Measurements from ENCODE around the gene XRCC3. TPM values are rescaled to one million over a fixed set of nuclear protein-coding genes. Genes with fewer than 3 reads are reported as not detected.

Gene XRCC3
- total and polyA plus RNA-seq, 4 donors: 1.7 to 14.1 (median 2.8) TPM

DNA sequence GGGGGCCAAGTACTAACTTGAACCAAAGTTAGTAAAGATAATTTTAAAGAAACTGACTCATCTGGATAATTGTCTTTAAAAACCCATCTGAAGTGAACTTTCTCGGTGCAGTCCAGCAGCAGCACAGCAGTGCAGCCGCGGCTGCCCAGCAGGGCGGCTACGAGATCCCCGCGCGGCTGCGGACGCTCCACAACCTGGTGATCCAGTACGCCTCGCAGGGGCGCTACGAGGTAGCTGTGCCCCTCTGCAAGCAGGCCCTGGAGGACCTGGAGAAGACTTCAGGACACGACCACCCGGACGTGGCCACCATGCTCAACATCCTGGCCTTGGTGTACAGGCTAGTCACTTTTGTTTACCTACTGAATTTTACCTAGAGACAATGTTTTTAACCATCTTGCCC, 52.7 kb downstream of the XRCC3 start:
- no peak for DNase-seq (ENCODE audit: low spot score)
- H3K9me3 ChIP-seq (ENCODE audit: control insufficient read depth in 4 of 4, low read length in 3 of 4): no peaks in the 10 kb centered on the region
- no peak overlapping the region for H3K4me3 ChIP-seq (ENCODE audit: low read depth in 1 of 3, low read length in 3 of 3)
- WGBS: 97% methylated on average over 17 of the region's 17 CpGs
- TF ChIP-seq RAD21 (IDR thresholded peaks at IDR 0.05) (no peak), GABPA (IDR thresholded peaks at IDR 0.05 in 1 of 2, conservative IDR thresholded peaks at IDR 0.05 in 1 of 2) (no peak), HNF4A (conservative IDR thresholded peaks at IDR 0.05) (no peak), RXRA (IDR thresholded peaks at IDR 0.05) (no peak)
- peaks cover 13 to 48% (median 26%) of the 10 kb centered on the region in 4 donors for H3K36me3 ChIP-seq (ENCODE audit: control insufficient read depth in 4 of 4, insufficient read depth in 3 of 4, low read depth in 1 of 4, low read length in 3 of 4)
- no peaks in the 10 kb centered on the region for H3K4me1 ChIP-seq (ENCODE audit: control insufficient read depth in 4 of 4, insufficient read depth in 4 of 4, low read length in 3 of 4)
- H3K9ac ChIP-seq (ENCODE audit: low read depth in 1 of 2, low read length in 2 of 2): no peak overlapping the region
- H3K27ac ChIP-seq (ENCODE audit: low read depth in 1 of 2, low read length in 2 of 2): no peak overlapping the region
- no peaks in the 10 kb centered on the region for H3K27me3 ChIP-seq (ENCODE audit: control insufficient read depth in 4 of 4, insufficient read depth in 4 of 4, low read length in 3 of 4)

DNA sequence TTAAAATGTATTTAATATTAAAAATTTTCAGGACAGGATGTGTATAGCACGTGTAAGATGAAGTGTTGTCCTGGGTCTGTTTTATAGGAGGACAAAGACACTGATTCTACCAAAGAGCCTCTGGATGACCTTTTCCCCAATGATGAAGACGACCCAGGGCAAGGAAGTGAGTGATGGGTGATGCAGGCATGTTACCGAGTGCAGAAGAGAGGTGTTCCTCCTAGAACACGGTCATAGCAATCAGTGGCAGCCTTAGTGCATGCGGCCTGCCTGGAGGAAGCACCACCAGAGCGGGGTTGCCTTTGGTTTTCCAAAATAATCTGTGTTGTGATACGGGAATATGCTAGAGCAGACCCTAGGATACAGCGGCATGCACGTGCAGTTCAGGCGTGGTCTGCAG, 53.2 kb downstream of the XRCC3 start:
- no peak for TF ChIP-seq TAF1 (conservative IDR thresholded peaks at IDR 0.05)
- no peak for TF ChIP-seq FOXA2 (IDR thresholded peaks at IDR 0.05)
- TF ChIP-seq EGR1 (IDR thresholded peaks at IDR 0.05; ENCODE audit: low read depth in 2 of 2): no peak
- TF ChIP-seq JUND (IDR thresholded peaks at IDR 0.05): no peak
- TF ChIP-seq, protein P1, sequence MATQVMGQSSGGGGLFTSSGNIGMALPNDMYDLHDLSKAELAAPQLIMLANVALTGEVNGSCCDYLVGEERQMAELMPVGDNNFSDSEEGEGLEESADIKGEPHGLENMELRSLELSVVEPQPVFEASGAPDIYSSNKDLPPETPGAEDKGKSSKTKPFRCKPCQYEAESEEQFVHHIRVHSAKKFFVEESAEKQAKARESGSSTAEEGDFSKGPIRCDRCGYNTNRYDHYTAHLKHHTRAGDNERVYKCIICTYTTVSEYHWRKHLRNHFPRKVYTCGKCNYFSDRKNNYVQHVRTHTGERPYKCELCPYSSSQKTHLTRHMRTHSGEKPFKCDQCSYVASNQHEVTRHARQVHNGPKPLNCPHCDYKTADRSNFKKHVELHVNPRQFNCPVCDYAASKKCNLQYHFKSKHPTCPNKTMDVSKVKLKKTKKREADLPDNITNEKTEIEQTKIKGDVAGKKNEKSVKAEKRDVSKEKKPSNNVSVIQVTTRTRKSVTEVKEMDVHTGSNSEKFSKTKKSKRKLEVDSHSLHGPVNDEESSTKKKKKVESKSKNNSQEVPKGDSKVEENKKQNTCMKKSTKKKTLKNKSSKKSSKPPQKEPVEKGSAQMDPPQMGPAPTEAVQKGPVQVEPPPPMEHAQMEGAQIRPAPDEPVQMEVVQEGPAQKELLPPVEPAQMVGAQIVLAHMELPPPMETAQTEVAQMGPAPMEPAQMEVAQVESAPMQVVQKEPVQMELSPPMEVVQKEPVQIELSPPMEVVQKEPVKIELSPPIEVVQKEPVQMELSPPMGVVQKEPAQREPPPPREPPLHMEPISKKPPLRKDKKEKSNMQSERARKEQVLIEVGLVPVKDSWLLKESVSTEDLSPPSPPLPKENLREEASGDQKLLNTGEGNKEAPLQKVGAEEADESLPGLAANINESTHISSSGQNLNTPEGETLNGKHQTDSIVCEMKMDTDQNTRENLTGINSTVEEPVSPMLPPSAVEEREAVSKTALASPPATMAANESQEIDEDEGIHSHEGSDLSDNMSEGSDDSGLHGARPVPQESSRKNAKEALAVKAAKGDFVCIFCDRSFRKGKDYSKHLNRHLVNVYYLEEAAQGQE (IDR thresholded peaks at IDR 0.05): no peak
- TF ChIP-seq, protein P2, sequence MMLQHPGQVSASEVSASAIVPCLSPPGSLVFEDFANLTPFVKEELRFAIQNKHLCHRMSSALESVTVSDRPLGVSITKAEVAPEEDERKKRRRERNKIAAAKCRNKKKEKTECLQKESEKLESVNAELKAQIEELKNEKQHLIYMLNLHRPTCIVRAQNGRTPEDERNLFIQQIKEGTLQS (IDR thresholded peaks at IDR 0.05): no peak
- no peak for TF ChIP-seq ZBTB33 (IDR thresholded peaks at IDR 0.05)
- no peak for TF ChIP-seq HNF4G (IDR thresholded peaks at IDR 0.05)
- TF ChIP-seq RXRA (IDR thresholded peaks at IDR 0.05): no peak
- TF ChIP-seq, protein P3, sequence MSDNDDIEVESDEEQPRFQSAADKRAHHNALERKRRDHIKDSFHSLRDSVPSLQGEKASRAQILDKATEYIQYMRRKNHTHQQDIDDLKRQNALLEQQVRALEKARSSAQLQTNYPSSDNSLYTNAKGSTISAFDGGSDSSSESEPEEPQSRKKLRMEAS (IDR thresholded peaks at IDR 0.05): no peak
- TF ChIP-seq HNF4A (conservative IDR thresholded peaks at IDR 0.05): no peak
- no peak for TF ChIP-seq CTCF (IDR thresholded peaks at IDR 0.05; ENCODE audit: low read depth, low read length, missing input control)

More for the DNA sequence above, 53.2 kb downstream of the XRCC3 start:
- Histone ChIP-seq H3K9ac (ENCODE audit: low read depth in 1 of 2, low read length in 2 of 2) (no peak overlapping the region), H3K4me1 (ENCODE audit: control insufficient read depth in 4 of 4, insufficient read depth in 4 of 4, low read length in 3 of 4) (no peaks in the 10 kb centered on the region), H3K36me3 (ENCODE audit: control insufficient read depth in 4 of 4, insufficient read depth in 3 of 4, low read depth in 1 of 4, low read length in 3 of 4) (peaks cover 13 to 52% (median 29%) of the 10 kb centered on the region in 4 donors), H3K4me3 (ENCODE audit: low read depth in 1 of 3, low read length in 3 of 3) (no peak overlapping the region), H3K9me3 (ENCODE audit: control insufficient read depth in 4 of 4, low read length in 3 of 4) (no peaks in the 10 kb centered on the region), H3K27ac (ENCODE audit: low read depth in 1 of 2, low read length in 2 of 2) (no peak overlapping the region), H3K27me3 (ENCODE audit: control insufficient read depth in 4 of 4, insufficient read depth in 4 of 4, low read length in 3 of 4) (no peaks in the 10 kb centered on the region)
- no peak for DNase-seq (ENCODE audit: low spot score)
- WGBS: 93% methylated on average over 10 of the region's 10 CpGs

Measured in liver (tissue), 9 donors.